ENCODE measurements around the gene RTKN2.
"Not testable (repeated sequence)": the region's sequence is repeated elsewhere in the genome, so short reads cannot be mapped to it uniquely, and the experiment has no call there.

- TF ChIP-seq TARDBP (IDR thresholded peaks at IDR 0.05); ZNF668 (CRISPR knock-in tag; IDR thresholded peaks at IDR 0.05); RAD51 (IDR thresholded peaks at IDR 0.05; ENCODE audit: borderline replicate concordance, low read depth); ZBTB49 (CRISPR knock-in tag; IDR thresholded peaks at IDR 0.05; ENCODE audit: borderline replicate concordance): not testable (repeated sequence)
These were observed 12.7 kb upstream of the RTKN2 start for GRCh38 chr10:62281348-62281747.

Data from K562 (cell line).